HG03045 (cell line): ENCODE data around the gene ABCA4.

Experiments used
- ATAC-seq: cut with Tn5 transposase; IDR thresholded peaks from one replicate; pipeline ENCODE4 v1.9.1; 2021; ENCODE audit warnings: mild to moderate bottlenecking, moderate library complexity; ENCODE audit not compliant: unreplicated experiment

ABCA4 gene

DNA sequence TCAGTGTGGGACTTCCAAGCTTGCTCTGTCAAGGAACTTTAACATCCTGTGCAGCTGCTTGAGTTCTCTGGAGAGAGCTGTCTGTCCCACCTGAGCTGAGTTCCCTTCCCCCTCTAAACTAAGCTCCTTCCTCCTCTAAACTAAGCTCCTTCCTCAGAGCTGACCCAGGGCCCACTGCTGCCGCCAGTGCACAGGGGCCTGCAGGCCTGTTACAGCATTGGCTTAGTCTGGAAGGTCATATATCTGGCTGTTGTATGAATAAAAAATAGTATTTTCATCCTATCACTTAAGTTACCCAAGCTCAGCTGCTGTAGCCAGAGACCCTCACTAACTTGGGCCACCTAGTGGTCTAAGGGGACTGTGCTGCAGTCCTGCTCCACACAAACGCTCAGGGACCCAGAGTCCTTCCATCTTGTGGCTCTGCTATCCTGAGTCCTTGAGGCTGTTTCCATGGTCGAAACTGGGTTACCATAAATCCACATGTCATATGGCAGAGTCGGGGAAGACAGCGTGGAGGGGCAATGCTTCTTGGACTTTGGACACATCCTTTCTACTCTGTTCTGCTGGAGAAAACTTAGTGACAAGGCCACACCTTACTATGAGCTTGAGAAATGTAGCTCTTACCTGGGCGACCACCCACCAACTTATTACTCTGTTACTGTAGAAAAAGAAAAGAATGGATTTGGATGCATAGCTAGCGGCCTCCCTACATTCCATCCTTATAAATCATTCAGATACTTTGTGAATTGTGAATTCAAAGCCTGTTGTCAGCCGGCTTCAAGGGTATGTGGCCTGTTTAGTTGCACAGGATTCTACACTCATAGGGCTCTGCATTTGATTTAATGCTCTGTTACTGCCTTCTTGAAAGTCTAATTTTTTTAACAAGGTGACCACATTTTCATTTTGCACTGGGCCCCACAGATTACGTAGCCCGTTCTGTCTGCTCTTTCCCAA lies 140.4 kb downstream of the ABCA4 start:
- no peak for ATAC-seq

DNA sequence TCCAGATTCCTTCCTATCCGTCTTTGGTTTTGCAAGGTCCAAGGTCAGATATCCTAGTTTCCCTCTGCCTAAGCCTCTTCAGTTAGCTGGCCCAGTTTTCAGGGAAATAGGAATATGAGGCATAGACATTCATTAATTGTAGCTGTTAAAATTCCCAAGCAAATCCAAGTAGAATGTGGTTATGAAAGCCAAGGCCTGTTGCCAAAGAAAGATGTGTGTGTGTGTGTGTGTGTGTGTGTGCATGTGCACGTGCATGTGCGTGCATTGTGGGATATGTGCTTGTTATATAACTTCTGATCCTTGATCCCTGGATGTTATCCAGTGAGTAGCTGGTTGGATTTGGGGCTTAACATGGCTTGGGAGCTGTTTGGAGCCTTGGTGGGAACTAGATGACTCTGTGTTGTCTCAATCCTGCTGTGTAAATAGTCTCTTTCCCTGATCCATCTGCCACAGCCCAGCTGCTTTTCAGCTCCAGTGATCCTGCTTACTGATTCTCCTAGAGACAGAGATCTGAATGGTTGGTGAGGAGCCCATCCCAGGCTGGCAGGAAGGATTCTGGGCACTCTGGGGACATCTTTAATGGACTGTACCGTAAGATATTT lies 141.1 kb downstream of the ABCA4 start:
- no peak for ATAC-seq

DNA sequence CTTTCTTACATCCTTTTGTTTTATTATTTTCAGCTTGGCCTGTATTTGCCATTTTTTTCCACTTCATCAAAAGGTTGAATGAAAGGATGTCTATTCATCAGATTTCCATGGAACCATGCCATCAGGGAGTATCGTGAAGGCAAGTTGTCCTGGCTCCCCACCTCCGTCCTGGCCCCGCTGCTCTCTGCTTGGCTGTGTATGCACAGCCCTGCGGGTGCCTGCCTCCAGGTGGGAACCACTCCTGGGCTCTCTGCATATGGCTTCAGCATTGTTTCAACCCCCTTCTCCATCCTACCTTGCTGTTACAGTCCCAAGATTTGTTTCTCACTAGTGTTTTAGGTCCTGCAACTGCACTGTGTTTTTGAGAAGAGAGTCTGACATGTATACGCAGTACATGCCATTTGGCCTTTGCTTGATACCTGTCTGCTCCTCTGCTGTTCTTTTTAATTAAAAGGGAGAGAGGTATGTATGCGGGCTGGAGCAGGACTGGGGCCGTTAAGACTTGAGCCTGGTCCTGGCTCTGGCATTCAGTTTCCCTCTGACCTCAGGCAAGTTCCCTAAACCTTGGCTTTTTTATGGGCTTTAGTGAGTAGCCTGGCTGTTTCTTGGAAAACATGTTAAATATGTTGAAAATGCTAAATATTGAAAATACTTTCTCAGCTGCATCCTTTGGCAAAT lies 141.8 kb downstream of the ABCA4 start:
- ATAC-seq, result no peak

DNA sequence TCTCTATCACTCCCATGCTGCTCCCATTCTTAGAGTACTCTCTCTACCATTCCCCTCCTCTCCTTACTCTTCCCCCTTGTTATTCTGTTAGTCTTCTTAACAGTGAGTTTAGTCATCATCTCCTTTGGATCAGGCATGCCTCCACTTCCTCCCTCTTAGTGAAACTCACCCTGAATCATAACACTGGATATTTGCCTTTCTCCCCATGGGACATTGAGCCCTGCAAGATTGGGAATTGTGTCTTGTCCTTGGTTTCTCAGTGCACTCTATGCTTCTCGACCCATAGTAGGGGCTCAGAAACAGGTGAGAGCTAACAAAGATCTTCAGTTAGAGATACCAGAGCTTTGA lies 143.4 kb downstream of the ABCA4 start:
- ATAC-seq, result no peak

DNA sequence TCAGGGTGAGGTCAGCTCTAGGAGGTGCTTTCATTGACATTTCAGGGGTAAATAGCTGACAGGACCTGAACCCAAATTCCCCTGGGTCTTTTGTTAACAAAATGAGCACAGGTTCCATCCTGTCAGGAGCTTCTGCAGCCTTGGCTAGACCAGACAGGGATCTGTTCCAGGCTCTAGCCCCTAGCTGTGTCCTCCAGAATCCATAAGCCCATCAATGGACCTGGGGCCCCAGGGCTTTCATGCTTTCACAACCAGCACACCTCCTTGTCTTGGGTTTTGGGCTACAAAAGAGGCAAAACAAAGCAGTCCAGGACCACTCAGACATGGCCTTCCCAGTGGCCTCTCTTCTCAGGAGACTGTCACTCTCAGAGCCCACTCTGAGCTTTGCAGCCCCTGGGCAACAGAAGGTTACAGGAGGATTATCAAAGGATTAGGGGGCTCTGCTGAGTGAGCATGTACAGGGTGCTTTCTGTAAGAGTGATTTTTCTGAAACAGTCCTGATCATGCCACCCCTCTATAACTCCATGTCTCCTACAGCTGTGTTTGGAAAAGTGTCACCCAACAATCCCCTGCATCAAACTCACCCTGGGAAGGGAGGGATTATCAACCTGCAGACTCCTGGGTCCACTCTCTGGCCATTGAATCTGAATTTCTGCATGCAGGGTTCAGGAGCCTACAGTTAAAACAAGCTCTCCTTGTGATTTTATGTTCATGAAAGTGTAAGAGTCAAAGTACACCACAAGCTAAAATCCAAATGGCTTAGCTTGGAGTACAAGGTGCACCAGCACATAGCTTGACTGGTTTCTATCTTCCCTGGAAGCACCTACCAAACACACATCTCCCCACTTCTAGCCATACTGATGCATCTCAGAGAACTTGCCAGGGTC lies 144.0 kb downstream of the ABCA4 start:
- ATAC-seq, result no peak

DNA sequence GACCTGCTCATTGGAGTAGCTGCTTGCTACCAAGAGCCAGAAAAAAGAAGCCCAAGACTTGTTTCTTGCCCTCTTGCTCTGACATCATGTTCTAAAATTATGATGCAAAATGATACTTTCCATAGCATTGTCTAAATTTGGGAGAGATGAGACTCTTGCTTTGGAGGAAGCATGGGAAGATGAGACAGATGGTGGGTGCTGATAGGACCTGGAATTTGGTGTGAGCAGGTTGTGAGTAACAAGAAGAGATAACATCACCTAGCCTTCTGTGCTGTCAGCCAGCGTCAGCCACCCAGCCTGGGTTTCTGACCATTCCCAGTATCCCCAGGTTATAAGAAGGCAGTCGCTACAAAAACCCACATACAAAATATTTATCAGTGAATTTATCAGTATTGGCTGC lies 144.7 kb downstream of the ABCA4 start:
- ATAC-seq, result no peak

DNA sequence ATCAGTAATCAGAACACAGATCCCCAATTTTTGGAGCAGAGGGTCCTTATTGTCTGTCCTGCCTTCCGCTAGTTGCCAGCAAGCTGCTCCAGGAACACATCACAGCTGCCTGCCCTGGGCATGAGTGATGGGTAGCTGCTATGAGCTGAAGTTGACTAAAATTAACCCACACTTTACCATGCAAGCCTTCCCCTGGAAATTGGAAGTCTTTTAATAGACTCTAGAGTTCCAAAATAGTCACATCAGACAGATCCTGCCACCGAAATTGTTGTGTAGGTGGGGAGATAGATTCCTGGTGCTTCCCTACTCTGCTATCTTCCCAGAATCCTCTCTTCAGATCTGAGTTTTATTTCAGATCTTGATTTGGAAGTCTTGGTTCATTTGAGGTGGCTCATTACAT lies 148.6 kb downstream of the ABCA4 start:
- no peak for ATAC-seq

DNA sequence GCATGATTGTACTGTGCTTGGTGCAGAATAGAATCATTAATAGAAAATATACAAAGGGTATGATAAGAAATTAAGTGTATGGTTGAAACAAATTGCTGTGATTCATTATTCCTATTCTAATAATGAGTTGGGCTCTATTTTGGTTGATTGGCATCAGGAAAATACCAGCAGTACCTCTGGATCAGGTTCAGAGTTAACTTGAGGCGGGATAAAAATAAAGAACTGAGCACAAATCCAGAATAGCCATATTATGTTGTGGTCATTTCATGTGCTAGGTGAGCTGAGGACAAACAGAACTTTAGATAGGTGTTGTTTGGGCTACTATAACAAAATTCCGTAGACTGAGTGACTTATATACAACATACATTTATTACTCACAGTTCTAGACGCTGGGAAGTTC lies 151.1 kb downstream of the ABCA4 start:
- no peak for ATAC-seq

DNA sequence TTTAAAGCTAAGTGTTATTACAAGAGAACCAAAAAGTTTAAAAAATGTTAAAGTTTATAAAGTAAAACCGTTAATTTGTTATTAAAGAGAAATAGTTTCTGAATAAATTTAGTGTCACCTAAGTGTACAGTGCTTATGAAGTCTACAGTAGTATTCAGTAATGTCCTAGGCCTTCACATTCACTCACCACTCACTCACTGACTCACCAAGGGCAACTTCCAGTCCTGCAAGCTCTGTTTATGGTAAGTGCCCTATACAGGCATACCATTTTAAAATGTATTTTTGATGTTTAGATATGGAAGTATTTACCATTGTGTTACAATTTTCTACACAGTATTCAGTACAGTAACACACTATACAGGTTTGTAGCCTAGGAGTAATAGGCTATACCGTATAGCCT lies 151.6 kb downstream of the ABCA4 start:
- ATAC-seq, result no peak

DNA sequence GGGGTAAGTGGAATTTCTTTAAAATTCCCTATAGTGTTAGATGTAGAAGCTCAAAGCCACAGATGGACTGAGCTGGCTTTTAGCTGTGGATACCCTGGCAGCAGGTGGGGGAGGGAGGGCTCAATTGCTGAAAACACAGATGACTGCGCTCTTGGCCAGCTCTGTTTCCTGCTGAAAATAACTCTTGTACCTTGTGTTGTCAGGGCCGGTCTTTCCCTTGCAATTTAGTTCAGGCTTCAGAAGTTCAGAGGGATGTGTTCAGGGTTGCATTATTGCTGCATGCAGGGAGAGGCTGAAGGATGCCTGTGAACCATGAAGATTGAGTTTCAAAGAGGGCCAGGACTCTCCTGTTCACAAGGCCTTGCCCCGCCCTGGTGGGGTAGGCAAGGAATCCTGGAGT lies 153.6 kb downstream of the ABCA4 start:
- ATAC-seq, result no peak

DNA sequence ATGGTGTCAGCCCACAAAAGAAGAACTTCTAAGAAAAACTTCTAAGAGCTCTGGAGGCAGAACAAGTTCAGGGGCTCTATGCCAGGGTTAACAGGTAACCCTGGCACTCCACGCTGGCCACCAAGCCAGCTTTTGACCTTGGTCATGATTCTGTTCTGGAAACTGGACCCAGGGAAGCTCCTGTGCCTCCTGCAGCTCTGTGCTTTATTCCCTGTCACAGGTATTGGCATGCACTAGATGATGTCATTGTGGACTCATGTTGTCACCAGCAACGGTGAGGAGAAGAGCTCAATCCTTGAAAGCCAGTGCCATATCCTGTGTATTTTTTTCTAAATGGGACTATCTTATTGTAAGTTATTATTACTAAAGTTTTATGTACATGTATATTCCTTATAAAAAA lies 155.1 kb downstream of the ABCA4 start:
- no peak for ATAC-seq

DNA sequence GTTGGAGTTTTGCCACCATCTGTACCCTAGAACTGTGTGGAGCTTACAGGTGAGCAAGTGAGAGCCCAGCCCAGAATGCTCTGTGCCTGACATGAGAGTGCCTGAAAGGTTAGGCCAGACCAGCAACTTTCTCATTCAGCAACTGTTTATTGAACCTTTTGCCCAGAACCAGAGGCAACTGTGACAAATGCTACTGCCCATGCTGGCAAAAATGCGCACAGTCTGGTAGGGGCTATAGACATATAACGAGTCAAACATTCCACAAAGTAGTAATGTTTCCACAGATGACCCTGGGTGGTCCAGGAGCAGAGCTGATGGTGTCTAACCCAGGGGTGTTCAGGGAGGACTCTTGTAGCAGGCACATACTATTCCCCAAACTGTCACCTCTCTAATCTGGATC lies 155.7 kb downstream of the ABCA4 start:
- no peak for ATAC-seq

DNA sequence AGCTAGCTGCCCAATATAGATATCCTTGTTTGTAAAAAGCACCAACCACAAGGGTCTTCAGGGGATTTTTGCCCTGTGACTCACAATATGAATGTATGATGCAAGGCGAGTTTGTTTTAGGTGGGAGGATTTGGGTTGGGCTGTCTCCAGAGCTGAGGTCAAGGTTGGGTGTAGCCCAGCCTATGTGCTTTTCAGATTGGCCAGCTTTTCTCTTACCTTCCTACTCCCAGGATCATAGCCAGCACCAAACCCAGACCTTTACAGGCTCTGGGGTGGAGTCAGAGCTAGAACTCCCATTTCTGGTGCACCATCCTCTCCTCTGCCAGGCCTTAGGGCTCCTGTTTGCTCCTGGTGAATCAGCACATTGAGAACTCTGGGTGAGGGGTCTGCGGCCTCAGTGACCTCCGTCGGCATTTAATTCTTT lies 156.2 kb downstream of the ABCA4 start:
- no peak for ATAC-seq

DNA sequence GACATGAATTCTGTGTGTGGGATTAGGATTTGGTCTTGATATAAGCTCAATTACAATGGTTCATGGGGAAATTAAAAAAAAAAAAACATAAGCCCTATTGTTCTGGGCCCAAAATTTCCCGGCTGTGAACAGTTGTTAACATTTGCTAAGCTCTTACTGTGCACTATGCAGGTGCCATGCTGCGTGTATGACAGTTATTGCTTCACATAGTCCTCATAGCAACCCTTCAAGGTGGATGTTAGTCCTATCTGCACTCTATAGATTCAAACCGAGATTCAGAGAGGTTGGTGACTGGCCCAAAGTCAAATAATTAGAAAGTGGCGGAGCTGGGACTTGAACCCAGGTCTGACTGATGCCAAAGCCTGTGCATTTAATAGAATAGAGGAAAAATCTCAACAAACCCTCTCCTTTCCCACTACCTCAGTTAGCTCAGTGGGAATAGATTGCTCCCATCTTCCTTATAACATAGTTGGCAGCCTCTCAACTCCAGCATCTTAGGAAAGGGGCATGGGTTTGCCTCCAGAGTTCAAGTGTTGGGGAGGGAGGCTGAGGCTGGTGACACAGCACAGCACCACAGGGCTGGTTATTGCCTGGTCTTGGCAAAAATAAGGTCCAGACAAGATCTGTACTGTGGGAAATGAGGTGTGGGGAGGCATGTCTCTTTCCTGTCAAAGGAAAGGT lies 156.7 kb downstream of the ABCA4 start:
- ATAC-seq, result no peak

DNA sequence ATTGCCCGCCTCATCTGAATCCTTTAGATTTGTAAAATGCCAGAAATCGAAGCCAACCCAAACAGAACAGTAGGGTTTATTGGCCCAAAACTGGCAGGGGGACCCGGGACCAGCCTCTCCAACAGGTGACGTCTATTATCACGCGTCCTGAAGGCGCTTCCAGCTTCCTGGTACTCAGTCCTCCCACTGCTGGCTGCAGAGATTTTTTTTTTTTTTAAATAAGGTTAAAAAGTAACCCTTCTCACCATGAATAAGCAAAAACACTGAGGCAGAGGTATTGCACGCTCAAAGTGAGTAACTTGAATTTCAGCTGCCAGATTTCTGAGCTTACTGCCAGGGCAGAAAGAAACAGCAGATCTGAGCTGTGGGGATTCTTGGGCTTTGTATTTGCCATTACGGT lies 157.4 kb downstream of the ABCA4 start:
- ATAC-seq, result no peak

DNA sequence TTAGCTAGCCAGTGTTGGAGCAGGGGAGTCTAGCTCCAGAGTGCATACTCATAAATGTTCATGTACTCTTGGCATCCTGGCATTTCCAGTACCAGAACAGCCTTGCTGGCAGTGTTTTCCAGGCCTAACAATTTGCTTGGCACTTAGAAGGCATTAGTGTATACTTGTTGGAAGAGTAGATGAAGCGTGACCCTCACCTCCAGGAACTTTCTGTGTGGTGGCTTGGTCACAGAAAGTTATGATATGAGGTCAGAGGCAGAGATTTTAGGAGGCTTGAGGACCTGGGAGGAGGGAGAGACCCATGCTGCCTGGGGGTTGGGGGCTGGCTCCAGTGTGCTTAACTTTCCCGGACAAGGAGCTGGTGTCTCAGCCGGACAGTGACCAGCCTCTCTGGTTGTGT lies 159.0 kb downstream of the ABCA4 start:
- no peak for ATAC-seq

DNA sequence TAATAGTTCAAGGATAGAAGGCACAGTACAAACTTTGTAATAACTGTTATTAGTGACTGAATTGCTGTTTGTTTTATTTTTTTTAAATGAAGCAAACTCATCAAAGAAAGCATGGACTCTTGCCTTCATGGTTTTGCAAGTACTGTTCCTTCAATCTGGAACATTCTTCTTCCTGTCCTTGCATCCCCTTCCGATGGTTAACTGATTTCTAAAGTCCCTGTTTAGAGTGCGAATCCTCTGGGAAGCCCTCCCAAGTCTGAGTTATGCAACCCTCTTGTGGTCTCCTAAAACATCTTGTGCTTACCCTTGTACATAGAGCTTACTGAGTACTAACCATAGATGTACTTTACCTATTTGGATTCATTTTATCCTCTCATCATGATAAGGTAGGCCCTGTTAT lies 159.5 kb downstream of the ABCA4 start:
- ATAC-seq, result no peak

DNA sequence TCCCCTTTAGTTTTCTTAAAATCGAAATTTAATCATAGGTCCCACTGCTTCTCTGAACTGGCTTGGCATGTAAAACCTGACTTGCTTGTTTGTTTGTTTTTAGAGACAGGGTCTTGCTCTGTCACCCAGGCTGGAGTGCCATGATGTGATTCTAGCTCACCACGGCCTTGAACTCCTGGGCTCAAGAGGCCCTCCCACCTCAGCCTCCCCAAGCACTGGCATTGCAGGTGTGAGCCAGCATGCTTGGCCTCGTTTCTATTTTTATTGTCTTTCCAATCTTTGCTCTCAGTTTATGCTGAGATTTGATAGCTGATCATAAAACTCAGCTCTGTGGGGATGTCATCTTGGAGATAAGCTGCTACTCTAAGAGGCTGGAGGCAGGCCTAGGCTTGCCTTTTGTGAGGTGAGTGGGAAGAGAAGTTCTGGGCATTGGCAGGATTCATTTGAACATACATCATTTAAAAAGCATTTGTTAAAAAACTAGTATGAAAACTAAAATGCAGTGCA lies 160.3 kb downstream of the ABCA4 start:
- no peak for ATAC-seq

DNA sequence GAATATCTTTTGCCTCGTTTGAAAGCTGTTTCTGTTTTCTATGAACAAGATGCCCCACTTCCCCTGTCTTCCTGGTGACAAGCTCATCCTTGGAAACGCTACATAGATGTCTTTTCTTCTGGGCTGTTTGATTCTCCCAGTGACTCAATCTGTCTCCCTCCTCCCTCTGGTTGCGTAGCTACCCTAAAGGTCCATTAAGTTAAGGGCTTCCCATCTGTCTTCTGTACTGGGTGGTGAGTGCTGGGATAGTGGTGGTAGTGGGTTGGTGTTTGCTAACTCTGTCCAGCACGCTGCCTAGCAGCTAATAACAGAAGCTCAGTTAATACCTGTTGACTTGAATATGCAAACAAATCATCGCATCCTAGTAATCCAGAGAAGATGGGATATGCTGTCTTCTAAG lies 161.5 kb downstream of the ABCA4 start:
- no peak for ATAC-seq

DNA sequence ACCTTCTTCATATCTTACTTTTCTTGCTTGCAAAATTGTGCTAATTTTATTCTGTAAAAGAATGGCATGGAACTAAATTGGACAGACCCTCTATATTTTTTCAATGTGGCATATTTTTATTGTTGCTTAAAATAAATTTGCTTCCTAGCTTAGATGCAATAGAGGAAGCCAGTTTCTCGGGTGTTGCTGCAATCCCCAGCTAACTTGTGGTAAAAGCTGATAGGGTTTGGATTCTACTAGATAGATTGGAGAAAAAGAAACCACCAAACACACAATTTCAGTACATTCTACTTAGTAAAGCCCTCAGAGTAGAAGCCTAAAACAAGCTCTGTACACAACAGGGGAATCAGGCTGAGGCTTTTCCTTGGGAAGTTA lies 162.2 kb downstream of the ABCA4 start:
- no peak for ATAC-seq
